Measurements from ENCODE around the gene EFHC1. TPM values are rescaled to one million over a fixed set of nuclear protein-coding genes. Genes with fewer than 3 reads are reported as not detected.
A peak's percentile ranks its signal among the peaks of the same experiment; 100 is the strongest.

The EFHC1 gene
- total RNA-seq, 4 donors from 2014 or later = 39.4 to 96.5 (median 41.6) TPM

DNA sequence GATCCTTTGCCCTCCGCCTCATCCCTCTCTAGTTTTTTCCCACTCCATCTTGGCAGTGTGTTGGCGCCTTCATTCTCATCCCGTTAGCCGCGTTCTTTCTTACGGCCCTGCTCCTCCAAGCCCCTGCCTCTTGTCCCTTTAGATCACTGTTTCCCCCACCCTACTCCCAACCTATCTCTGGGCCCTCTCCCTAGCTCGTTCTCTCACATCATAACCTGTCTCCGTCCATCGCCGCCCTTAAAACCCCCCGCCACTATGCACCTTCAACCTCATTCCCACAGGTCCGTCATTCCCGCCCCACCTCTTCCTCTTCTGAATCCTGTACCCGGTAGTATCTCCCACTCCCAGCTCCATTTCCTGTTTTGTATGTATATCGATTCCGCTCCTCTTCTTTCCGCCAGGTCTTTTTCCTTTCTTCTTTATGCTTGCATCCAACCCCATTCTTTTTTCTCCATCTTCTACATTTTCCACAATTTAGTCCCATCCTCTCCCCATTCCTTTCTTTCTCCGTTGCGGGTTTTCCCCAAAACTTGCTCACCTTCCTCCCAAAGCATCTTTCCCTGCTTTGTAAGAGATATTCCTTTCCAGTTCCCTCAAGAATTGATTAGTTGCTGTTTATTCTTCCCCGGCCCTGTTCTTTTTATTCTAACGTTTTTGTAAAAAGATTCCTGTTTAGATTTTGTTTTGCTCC, 671 bp downstream of the EFHC1 start:
- intact Hi-C loops (cut with DNase I) = loop anchor here (5.0 kb wide), 2 partner anchors 81 to 156 kb away; partner anchors contain the start of gene TRAM2

DNA sequence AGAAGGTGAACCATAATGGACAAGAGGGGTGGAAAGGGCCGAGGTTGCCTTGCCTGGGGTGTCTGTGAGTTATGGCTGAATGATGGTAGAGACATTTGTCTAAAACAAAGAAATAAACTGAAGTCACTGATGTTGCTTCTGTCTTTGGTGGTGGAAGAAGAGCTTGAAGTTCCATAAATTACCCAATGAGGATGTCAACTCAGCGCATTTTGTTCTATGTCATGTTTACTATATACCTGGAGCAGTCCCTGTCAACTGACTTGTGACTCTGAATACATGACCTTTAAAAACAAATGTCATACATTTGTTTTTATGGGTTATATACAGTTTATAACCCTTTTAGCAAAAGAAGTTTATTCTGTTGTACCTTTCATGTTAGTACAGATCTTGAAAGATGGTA, 2.0 kb downstream of the EFHC1 start:
- no peak for DNase-seq
- intact Hi-C loops (cut with DNase I) = loop anchor here (5.0 kb wide), 2 partner anchors 80 to 155 kb away; partner anchors contain the start of gene TRAM2
- H3K27ac ChIP-seq = no peak overlapping the region
- no peaks in the 10 kb centered on the region for H3K27me3 ChIP-seq
- 94 to 96% methylated on average over 2 of the region's 2 CpGs for WGBS, 2 donors
- TF ChIP-seq POLR2A (IDR thresholded peaks at IDR 0.05) = no peak
- no peak for TF ChIP-seq CTCF (IDR thresholded peaks at IDR 0.05)
- H3K9me3 ChIP-seq = no peaks in the 10 kb centered on the region
- peaks cover 3 to 21% of the 10 kb centered on the region in 2 donors for H3K4me1 ChIP-seq
- no peaks in the 10 kb centered on the region for H3K36me3 ChIP-seq
- no peak overlapping the region for H3K4me3 ChIP-seq (replicated peaks in 1 of 3)

More for the DNA sequence above, 671 bp downstream of the EFHC1 start:
- Histone ChIP-seq H3K9me3 (no peaks in the 10 kb centered on the region), H3K27ac (peak overlapping the region in 1 of 3 donors; percentile 53), H3K4me3 (replicated peaks in 1 of 3) (peak overlapping the region; percentile 32 to 69 (median 33)), H3K36me3 (no peaks in the 10 kb centered on the region), H3K27me3 (no peaks in the 10 kb centered on the region), H3K4me1 (peaks cover 7 to 26% of the 10 kb centered on the region in 2 donors)
- TF ChIP-seq CTCF (IDR thresholded peaks at IDR 0.05) (no peak), POLR2A (IDR thresholded peaks at IDR 0.05) (no peak)
- WGBS, 2 donors = 4 to 5% methylated on average over 21 of the region's 21 CpGs
- DNase-seq = peak in 1 of 2 donors; percentile 28

DNA sequence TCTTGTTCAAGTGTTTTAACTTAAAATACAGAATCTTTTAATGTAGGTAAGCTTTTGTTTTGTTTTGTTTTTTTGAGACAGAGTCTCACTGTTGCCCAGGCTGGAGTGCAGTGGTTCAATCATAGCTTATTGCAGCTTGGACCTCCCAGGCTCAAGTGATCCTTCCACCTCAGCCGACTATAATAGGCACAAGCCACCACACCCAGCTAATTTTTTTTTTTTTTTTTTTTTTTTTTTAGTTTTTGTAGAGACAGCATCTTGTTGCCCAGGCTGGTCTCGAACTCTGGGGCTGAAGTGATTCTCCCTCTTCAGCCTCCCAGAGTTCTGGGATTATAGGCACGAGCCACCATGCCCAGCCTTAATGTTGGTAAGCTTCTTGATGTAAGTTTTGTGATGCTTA, 3.3 kb downstream of the EFHC1 start:
- Histone ChIP-seq H3K27me3 (no peaks in the 10 kb centered on the region), H3K36me3 (no peaks in the 10 kb centered on the region), H3K4me1 (peaks cover 0 to 12% of the 10 kb centered on the region in 2 donors), H3K27ac (no peak overlapping the region), H3K9me3 (no peaks in the 10 kb centered on the region), H3K4me3 (replicated peaks in 1 of 3) (no peak overlapping the region)
- no peak for DNase-seq
- intact Hi-C loops (cut with DNase I) = loop anchor here (5.0 kb wide), 2 partner anchors 79 to 154 kb away; partner anchors contain the start of gene TRAM2
- whole genome bisulfite sequencing, 2 donors = 75 to 77% methylated on average over 2 to 3 of the region's 3 CpGs
- TF ChIP-seq CTCF (IDR thresholded peaks at IDR 0.05) (no peak), POLR2A (IDR thresholded peaks at IDR 0.05) (no peak)

DNA sequence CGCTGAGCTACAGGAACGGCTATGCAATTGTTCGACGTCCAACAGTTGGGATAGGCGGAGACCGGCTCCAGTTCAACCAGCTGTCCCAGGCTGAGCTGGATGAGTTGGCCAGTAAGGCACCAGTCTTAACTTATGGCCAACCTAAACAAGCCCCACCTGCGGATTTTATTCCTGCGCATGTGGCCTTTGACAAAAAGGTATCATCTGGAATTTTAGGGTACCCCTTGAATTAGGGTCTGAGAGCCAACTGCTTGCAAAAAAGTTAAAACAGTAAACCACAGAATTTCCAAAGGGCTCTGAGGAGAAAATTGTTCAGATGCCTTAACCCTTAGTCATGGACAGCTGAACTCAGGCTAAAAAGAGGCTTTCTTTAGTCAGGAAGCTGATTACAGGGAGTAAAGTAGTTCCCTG, 3.8 kb downstream of the EFHC1 start:
- Histone ChIP-seq H3K4me1 (peaks cover 0 to 12% of the 10 kb centered on the region in 2 donors), H3K27me3 (no peaks in the 10 kb centered on the region), H3K4me3 (replicated peaks in 1 of 3) (no peak overlapping the region), H3K36me3 (no peaks in the 10 kb centered on the region), H3K27ac (no peak overlapping the region), H3K9me3 (no peaks in the 10 kb centered on the region)
- TF ChIP-seq POLR2A (IDR thresholded peaks at IDR 0.05) (no peak), CTCF (IDR thresholded peaks at IDR 0.05) (no peak)
- intact Hi-C loops (cut with DNase I) = loop anchor here (5.0 kb wide), 2 partner anchors 78 to 153 kb away; partner anchors contain the start of gene TRAM2
- WGBS, 2 donors = 89 to 91% methylated on average over 8 of the region's 8 CpGs
- DNase-seq = no peak

DNA sequence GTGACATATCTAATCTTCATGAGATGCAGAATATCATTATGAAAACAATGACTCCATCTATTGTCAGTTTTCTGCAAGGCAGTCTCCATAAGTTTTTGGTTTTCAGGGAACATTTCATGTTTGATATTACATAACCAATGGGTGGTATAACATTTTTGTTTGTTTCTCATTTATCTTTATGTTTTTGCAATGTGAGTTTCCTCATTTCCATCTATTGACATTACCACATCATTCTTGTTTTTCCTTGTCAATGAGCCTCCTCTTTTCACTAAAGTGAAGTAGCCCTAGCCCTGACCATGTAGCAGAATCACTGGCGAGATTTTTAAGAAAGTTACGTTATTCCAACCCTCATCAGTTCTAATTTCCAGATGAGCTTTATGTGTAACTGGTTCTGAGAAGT, 4.4 kb downstream of the EFHC1 start:
- no peaks in the 10 kb centered on the region for H3K9me3 ChIP-seq
- peak overlapping the region in 1 of 3 donors; percentile 17 for H3K27ac ChIP-seq
- H3K4me1 ChIP-seq = peaks cover 0 to 8% of the 10 kb centered on the region in 2 donors
- H3K36me3 ChIP-seq = no peaks in the 10 kb centered on the region
- TF ChIP-seq POLR2A (IDR thresholded peaks at IDR 0.05) (no peak), CTCF (IDR thresholded peaks at IDR 0.05) (no peak)
- no peak for DNase-seq
- no peak overlapping the region for H3K4me3 ChIP-seq (replicated peaks in 1 of 3)
- intact Hi-C loops (cut with DNase I) = loop anchor here (5.0 kb wide), 2 partner anchors 78 to 153 kb away; partner anchors contain the start of gene TRAM2
- no peaks in the 10 kb centered on the region for H3K27me3 ChIP-seq
- 88 to 94% methylated on average over 2 of the region's 2 CpGs for WGBS, 2 donors

Data from thyroid gland (tissue), 4 donors.